Spleen (tissue), 11 donors: ENCODE data around the gene PLSCR4. TPM values are rescaled to one million over a fixed set of nuclear protein-coding genes. Genes with fewer than 3 reads are reported as not detected.

Source experiments
- DNase-seq: peaks from one replicate; pipeline ENCODE4 v3.0.0-alpha.2; 2020
- H3K27ac ChIP-seq, 8 donors: fragments of 200-600 bp; sonication (generic) in 7 of 8; 1 replicate in 4 of 8; 2 replicates in 4 of 8; pipeline versions ENCODE4 v1.5.0 to v1.8.0; 2016 to 2021; ENCODE audit warnings: inconsistent platforms in 4 of 8, mild to moderate bottlenecking in 4 of 8, moderate library complexity in 1 of 8
- H3K27me3 ChIP-seq, 7 donors: fragments of 200-600 bp; sonication (generic) in 6 of 7; replicated peaks in 1 of 7; 1 replicate in 4 of 7; 2 replicates in 3 of 7; pipeline versions ENCODE4 v1.5.0 to v1.8.0; 2016 to 2021; ENCODE audit warnings: inconsistent platforms in 3 of 7, mild to moderate bottlenecking in 1 of 7
- H3K36me3 ChIP-seq, 6 donors: fragments of 200-600 bp; sonication (generic) in 5 of 6; 1 replicate in 4 of 6; 2 replicates in 2 of 6; pipeline versions ENCODE4 v1.5.0 to v1.8.0; 2016 to 2021; ENCODE audit warnings: inconsistent platforms in 2 of 6
- H3K4me1 ChIP-seq, 6 donors: fragments of 200-600 bp; sonication (generic) in 5 of 6; 1 replicate in 3 of 6; 2 replicates in 3 of 6; pipeline versions ENCODE4 v1.5.0 to v1.8.0; 2016 to 2021; ENCODE audit warnings: inconsistent platforms in 3 of 6
- H3K4me3 ChIP-seq, 8 donors: fragments of 200-600 bp; sonication (generic) in 7 of 8; 1 replicate in 4 of 8; 2 replicates in 4 of 8; pipeline versions ENCODE4 v1.5.0 to v1.8.0; 2016 to 2021; ENCODE audit warnings: inconsistent platforms in 4 of 8, mild to moderate bottlenecking in 4 of 8, moderate library complexity in 2 of 8
- H3K9me3 ChIP-seq, 8 donors: fragments of 200-600 bp; sonication (generic) in 7 of 8; 1 replicate in 4 of 8; 2 replicates in 4 of 8; pipeline versions ENCODE4 v1.5.0 to v1.8.0; 2016 to 2021; ENCODE audit warnings: inconsistent platforms in 4 of 8
- POLR2A ChIP-seq, 3 donors: fragments of 450-650 bp; IDR thresholded peaks; one replicate each; pipeline ENCODE4 v1.5.1; 2017; ENCODE audit warnings: antibody characterized with exemption in 3 of 3, mild to moderate bottlenecking in 1 of 3
- POLR2AphosphoS5 ChIP-seq, 3 donors: sonication (generic); formaldehyde crosslinking; IDR thresholded peaks; one replicate each; pipeline ENCODE4 v1.5.1; 2017; ENCODE audit warnings: antibody characterized with exemption in 3 of 3
- WGBS, 5 donors: extraction: QIAGEN DNeasy Blood & Tissue Kit in 3 of 5; methylation state at CpG; one replicate each; pipeline versions ENCODE4 v1.1.5 to v1.1.7; 2013 to 2018; 5-methylcytosine and 5-hydroxymethylcytosine counted together
- intact Hi-C: fragments of 100-400 bp; cut with DNase I; formaldehyde crosslinking; loops from one replicate; pipeline ENCODE4 v1.15.0; 2023; ENCODE audit warnings: low total_unique reads
- polyA plus RNA-seq, 3 donors: library from polyadenylated mRNA; stranded (reverse); fragments of 200-250 nt; gene quantifications; one replicate each; pipeline ENCODE4 v1.2.1, GENCODE V29; 2013
- total RNA-seq, 7 donors: library from RNA; depleted of rRNA in 3 of 7; stranded (reverse); fragments of >200 nt in 3 of 7; fragmentation: NEBNext Ultra II Directional in 4 of 7; extraction: Animal tissue kit (Norgen Biotek cat#: 25700) in 4 of 7; gene quantifications; one replicate each; pipeline versions ENCODE4 v1.1.0 to v1.2.1, GENCODE V29; 2016 to 2021
- TF ChIP-seq, protein P1 (sequence below), 11 experiments: fragments of 200-600 bp in 7 of 11; fragments of 450-650 bp in 4 of 11; sonication (generic) in 4 of 11; IDR thresholded peaks in 8 of 11; conservative IDR thresholded peaks in 3 of 11; 1 replicate in 7 of 11; 2 replicates in 4 of 11; pipeline versions ENCODE4 v1.4.0 to v1.8.0; 2016 to 2021; ENCODE audit warnings: antibody characterized with exemption in 11 of 11, inconsistent platforms in 4 of 11, mild to moderate bottlenecking in 1 of 11
- donor health status: healthy with polysubstance abuse.
- donor health status: DM: no; HTN: no; CAD: no; lungs with moderate emphysema.
- donor health status: DM: no; HTN: no; CAD: no.
- donor health status: Bipolar disorder and iron deficiency.
- donor health status: healthy.
- donor health status: DM: no; HTN: no; CAD: no.
- donor health status: DM: yes; HTN: yes; CAD: no.

PLSCR4 gene
- total and polyA plus RNA-seq, 10 donors: 4.7 to 77.5 (median 36.0) TPM

GRCh38 chr3:146177519-146177918 lies 73.4 kb downstream of the PLSCR4 start:
- no peak overlapping the region for H3K27ac ChIP-seq
- H3K4me3 ChIP-seq: no peak overlapping the region
- TF ChIP-seq, protein P1, sequence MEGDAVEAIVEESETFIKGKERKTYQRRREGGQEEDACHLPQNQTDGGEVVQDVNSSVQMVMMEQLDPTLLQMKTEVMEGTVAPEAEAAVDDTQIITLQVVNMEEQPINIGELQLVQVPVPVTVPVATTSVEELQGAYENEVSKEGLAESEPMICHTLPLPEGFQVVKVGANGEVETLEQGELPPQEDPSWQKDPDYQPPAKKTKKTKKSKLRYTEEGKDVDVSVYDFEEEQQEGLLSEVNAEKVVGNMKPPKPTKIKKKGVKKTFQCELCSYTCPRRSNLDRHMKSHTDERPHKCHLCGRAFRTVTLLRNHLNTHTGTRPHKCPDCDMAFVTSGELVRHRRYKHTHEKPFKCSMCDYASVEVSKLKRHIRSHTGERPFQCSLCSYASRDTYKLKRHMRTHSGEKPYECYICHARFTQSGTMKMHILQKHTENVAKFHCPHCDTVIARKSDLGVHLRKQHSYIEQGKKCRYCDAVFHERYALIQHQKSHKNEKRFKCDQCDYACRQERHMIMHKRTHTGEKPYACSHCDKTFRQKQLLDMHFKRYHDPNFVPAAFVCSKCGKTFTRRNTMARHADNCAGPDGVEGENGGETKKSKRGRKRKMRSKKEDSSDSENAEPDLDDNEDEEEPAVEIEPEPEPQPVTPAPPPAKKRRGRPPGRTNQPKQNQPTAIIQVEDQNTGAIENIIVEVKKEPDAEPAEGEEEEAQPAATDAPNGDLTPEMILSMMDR (IDR thresholded peaks at IDR 0.05 in 8 of 11, conservative IDR thresholded peaks at IDR 0.05 in 3 of 11): no peak
- TF ChIP-seq POLR2A (IDR thresholded peaks at IDR 0.05) (no peak), POLR2AphosphoS5 (IDR thresholded peaks at IDR 0.05) (no peak)
- WGBS, 5 donors: 83 to 93% (median 84%) methylated on average over 1 of the region's 1 CpG
- no peaks in the 10 kb centered on the region for H3K4me1 ChIP-seq
- no peak for DNase-seq
- no peaks in the 10 kb centered on the region for H3K36me3 ChIP-seq
- no peaks in the 10 kb centered on the region for H3K27me3 ChIP-seq
- intact Hi-C loops: no loop called here
- H3K9me3 ChIP-seq: no peaks in the 10 kb centered on the region

- no peaks in the 10 kb centered on the region for H3K4me1 ChIP-seq
- H3K27ac ChIP-seq: no peak overlapping the region
- intact Hi-C loops: no loop called here
- no peaks in the 10 kb centered on the region for H3K36me3 ChIP-seq
- no peaks in the 10 kb centered on the region for H3K27me3 ChIP-seq
- H3K9me3 ChIP-seq: no peaks in the 10 kb centered on the region
- H3K4me3 ChIP-seq: no peak overlapping the region
- 61 to 83% (median 73%) methylated on average over 3 of the region's 3 CpGs for WGBS, 5 donors
- no peak for TF ChIP-seq POLR2AphosphoS5 (IDR thresholded peaks at IDR 0.05)
- TF ChIP-seq, protein P1 (IDR thresholded peaks at IDR 0.05 in 8 of 11, conservative IDR thresholded peaks at IDR 0.05 in 3 of 11): no peak
- TF ChIP-seq POLR2A (IDR thresholded peaks at IDR 0.05): no peak
- DNase-seq: no peak
These were observed 73.8 kb downstream of the PLSCR4 start for GRCh38 chr3:146177072-146177471.

- TF ChIP-seq, protein P1 (IDR thresholded peaks at IDR 0.05 in 8 of 11, conservative IDR thresholded peaks at IDR 0.05 in 3 of 11): no peak
- no peak for TF ChIP-seq POLR2A (IDR thresholded peaks at IDR 0.05)
- no peak for TF ChIP-seq POLR2AphosphoS5 (IDR thresholded peaks at IDR 0.05)
- 79 to 95% (median 88%) methylated on average over 1 of the region's 1 CpG for WGBS, 5 donors
These were observed 78.3 kb downstream of the PLSCR4 start for GRCh38 chr3:146172586-146172985.

DNA sequence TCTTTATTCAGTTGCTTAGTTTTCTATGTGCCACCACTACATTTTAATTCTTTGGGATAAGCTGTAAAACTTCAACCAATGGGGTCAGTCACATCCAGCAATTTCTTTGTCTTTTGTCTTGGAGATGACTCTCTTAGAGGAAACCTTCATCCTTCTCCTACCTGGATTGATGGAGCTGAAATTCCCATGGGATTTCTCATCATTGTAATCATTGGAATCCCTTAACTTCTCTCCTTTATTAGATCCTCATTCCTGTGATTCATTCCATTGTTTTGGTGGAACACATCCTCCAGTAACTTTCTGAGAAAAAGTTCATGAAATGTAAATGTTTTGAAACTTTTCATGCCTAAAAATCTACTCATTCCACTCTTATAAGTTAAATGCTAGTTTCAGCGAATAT lies 80.3 kb downstream of the PLSCR4 start:
- H3K4me3 ChIP-seq: no peak overlapping the region
- 82 to 95% (median 89%) methylated on average over 1 of the region's 1 CpG for WGBS, 5 donors
- H3K9me3 ChIP-seq: no peaks in the 10 kb centered on the region
- intact Hi-C loops: no loop called here
- no peaks in the 10 kb centered on the region for H3K4me1 ChIP-seq
- no peaks in the 10 kb centered on the region for H3K36me3 ChIP-seq
- DNase-seq: no peak
- no peak overlapping the region for H3K27ac ChIP-seq
- H3K27me3 ChIP-seq: no peaks in the 10 kb centered on the region
- no peak for TF ChIP-seq POLR2AphosphoS5 (IDR thresholded peaks at IDR 0.05)
- TF ChIP-seq, protein P1 (IDR thresholded peaks at IDR 0.05 in 8 of 11, conservative IDR thresholded peaks at IDR 0.05 in 3 of 11): no peak

More at GRCh38 chr3:146172586-146172985, 78.3 kb downstream of the PLSCR4 start:
- DNase-seq: no peak
- Histone ChIP-seq H3K4me1 (no peaks in the 10 kb centered on the region), H3K9me3 (no peaks in the 10 kb centered on the region), H3K36me3 (no peaks in the 10 kb centered on the region), H3K4me3 (no peak overlapping the region), H3K27ac (no peak overlapping the region), H3K27me3 (no peaks in the 10 kb centered on the region)
- intact Hi-C loops: no loop called here
